Right lobe of liver (tissue), 6 donors: ENCODE measurements around the gene ATP6AP2. TPM values are rescaled to one million over a fixed set of nuclear protein-coding genes. Genes with fewer than 3 reads are reported as not detected.
"Not testable (repeated sequence)": the region's sequence is repeated elsewhere in the genome, so short reads cannot be mapped to it uniquely, and the experiment has no call there.

Source experiments
- ATAC-seq, 4 donors: fragments of 200-7000 bp; cut with Tn5 transposase; one replicate each; pipeline ENCODE4 v1.9.1; 2020; ENCODE audit warnings: mild to moderate bottlenecking in 4 of 4, moderate library complexity in 4 of 4
- DNase-seq, 3 donors: peaks; one replicate each; pipeline ENCODE4 v3.0.0-alpha.2; 2020
- H3K27ac ChIP-seq, 3 donors: fragments of 200-600 bp; one replicate each; pipeline ENCODE4 v1.8.0; 2022
- H3K27me3 ChIP-seq, 2 donors: fragments of 200-600 bp; one replicate each; pipeline ENCODE4 v1.8.0; 2022
- H3K36me3 ChIP-seq, 4 donors: fragments of 200-600 bp; sonication (generic) in 1 of 4; one replicate each; pipeline versions ENCODE4 v1.5.1 to v1.8.0; 2017 to 2022; ENCODE audit warnings: control low read depth in 1 of 4
- H3K4me1 ChIP-seq, 4 donors: fragments of 200-600 bp; sonication (generic) in 1 of 4; one replicate each; pipeline versions ENCODE4 v1.5.1 to v1.8.0; 2017 to 2022; ENCODE audit warnings: control low read depth in 1 of 4
- H3K4me3 ChIP-seq, 3 donors: fragments of 200-600 bp; one replicate each; pipeline ENCODE4 v1.8.0; 2022
- H3K9me3 ChIP-seq, 4 donors: fragments of 200-600 bp; sonication (generic) in 1 of 4; one replicate each; pipeline versions ENCODE4 v1.5.1 to v1.8.0; 2017 to 2022; ENCODE audit warnings: control low read depth in 1 of 4
- CTCF ChIP-seq, 4 donors: fragments of 200-600 bp in 3 of 4; fragments of 450-650 bp in 1 of 4; IDR thresholded peaks; one replicate each; pipeline versions ENCODE4 v1.5.1 to v1.8.0; 2016 to 2022; ENCODE audit warnings: antibody characterized with exemption in 4 of 4, mild to moderate bottlenecking in 2 of 4
- POLR2A ChIP-seq: fragments of 450-650 bp; IDR thresholded peaks from one replicate; pipeline ENCODE4 v1.6.1; 2017; ENCODE audit warnings: antibody characterized with exemption, mild to moderate bottlenecking
- WGBS: methylation state at CpG from one replicate; pipeline ENCODE4 v1.1.6; 2018; ENCODE audit warnings: low coverage, low lambda C conversion rate; ENCODE audit not compliant: insufficient coverage; ENCODE audit errors: missing lambda C conversion rate; 5-methylcytosine and 5-hydroxymethylcytosine counted together
- intact Hi-C, 2 donors: fragments of 100-400 bp; cut with DNase I; formaldehyde crosslinking; loops; one replicate each; pipeline versions ENCODE4 v1.11.2 to v1.14.1; 2022
- total RNA-seq, 6 experiments: library from RNA; depleted of rRNA in 2 of 6; stranded (reverse); fragments of >200 nt in 2 of 6; fragmentation: NEBNext Ultra II Directional in 3 of 6; extraction: Animal tissue kit (Norgen Biotek cat#: 25700) in 3 of 6; gene quantifications; one replicate each; pipeline versions ENCODE4 v1.1.0 to v1.2.4, GENCODE V29; 2016 to 2023
- donor health status: DM: no; HTN: yes; CAD: no.
- donor health status: DM: no; HTN: no; CAD: no.
- donor health status: DM: no; HTN: no; CAD: no.
- donor health status: DM: no; HTN: yes; CAD: no.
- donor health status: DM: no; HTN: yes; CAD: no.

Gene ATP6AP2
- total RNA-seq, 6 experiments from 2014 or later = 44.0 to 63.1 (median 54.0) TPM

- no peaks in the 10 kb centered on the region for H3K27me3 ChIP-seq
- intact Hi-C loops = no loop called here
- no peak overlapping the region for H3K27ac ChIP-seq
- no peaks in the 10 kb centered on the region for H3K9me3 ChIP-seq
- no peak for DNase-seq
- peaks cover 0 to 10% (median 0%) of the 10 kb centered on the region in 4 donors for H3K4me1 ChIP-seq
- H3K36me3 ChIP-seq = no peaks in the 10 kb centered on the region
- ATAC-seq = no peak
- H3K4me3 ChIP-seq = no peak overlapping the region
- 44% methylated on average over 3 of the region's 3 CpGs for WGBS
- no peak for TF ChIP-seq CTCF (IDR thresholded peaks at IDR 0.05)
- no peak for TF ChIP-seq POLR2A
Observed at GRCh38 chrX:40579141-40579540, 1.6 kb upstream of the ATP6AP2 start.

GRCh38 chrX:40579900-40580536, 752 bp upstream of the ATP6AP2 start:
- peak overlapping the region; percentile 61 to 76 (median 71) for H3K4me3 ChIP-seq
- intact Hi-C loops = no loop called here
- DNase-seq = no peak
- WGBS = 16% methylated on average over 12 of the region's 12 CpGs
- peak; percentile 52 to 69 (median 66) for ATAC-seq
- no peaks in the 10 kb centered on the region for H3K9me3 ChIP-seq
- peak overlapping the region; percentile 62 to 83 (median 68) for H3K27ac ChIP-seq
- peaks cover 0 to 10% (median 0%) of the 10 kb centered on the region in 4 donors for H3K4me1 ChIP-seq
- no peaks in the 10 kb centered on the region for H3K36me3 ChIP-seq
- no peak for TF ChIP-seq POLR2A
- no peak for TF ChIP-seq CTCF (IDR thresholded peaks at IDR 0.05)
- no peaks in the 10 kb centered on the region for H3K27me3 ChIP-seq

- H3K27ac ChIP-seq = peak overlapping the region; percentile 34 to 83 (median 80)
- H3K36me3 ChIP-seq = no peaks in the 10 kb centered on the region
- DNase-seq (no peak), ATAC-seq (no peak)
- no peaks in the 10 kb centered on the region for H3K9me3 ChIP-seq
- H3K4me3 ChIP-seq = peak overlapping the region; percentile 61 to 76 (median 71)
- intact Hi-C loops = no loop called here
- TF ChIP-seq CTCF (IDR thresholded peaks at IDR 0.05) (no peak), POLR2A (no peak)
- H3K27me3 ChIP-seq = no peaks in the 10 kb centered on the region
- H3K4me1 ChIP-seq = peaks cover 0 to 10% (median 0%) of the 10 kb centered on the region in 4 donors
- 22% methylated on average over 8 of the region's 15 CpGs for WGBS
Observed at GRCh38 chrX:40581336-40581920, 658 bp downstream of the ATP6AP2 start.

- intact Hi-C loops = not testable (repeated sequence)
Observed at GRCh38 chrX:40582178-40582577, 1.4 kb downstream of the ATP6AP2 start.

GRCh38 chrX:40582811-40583210, 2.0 kb downstream of the ATP6AP2 start:
- H3K27ac ChIP-seq = no peak overlapping the region
- 64% methylated on average over 2 of the region's 2 CpGs for WGBS
- TF ChIP-seq CTCF (IDR thresholded peaks at IDR 0.05) (no peak), POLR2A (no peak)
- intact Hi-C loops = no loop called here
- DNase-seq (no peak), ATAC-seq (no peak)
- peaks cover 0 to 10% (median 0%) of the 10 kb centered on the region in 4 donors for H3K4me1 ChIP-seq
- no peaks in the 10 kb centered on the region for H3K9me3 ChIP-seq
- H3K36me3 ChIP-seq = no peaks in the 10 kb centered on the region
- H3K27me3 ChIP-seq = no peaks in the 10 kb centered on the region
- H3K4me3 ChIP-seq = no peak overlapping the region

More at GRCh38 chrX:40582178-40582577, 1.4 kb downstream of the ATP6AP2 start:
- not testable (repeated sequence) for H3K4me1 ChIP-seq, H3K9me3 ChIP-seq, DNase-seq, H3K27me3 ChIP-seq, ATAC-seq, H3K36me3 ChIP-seq, H3K27ac ChIP-seq
- WGBS = 88% methylated on average over 12 of the region's 13 CpGs
- peak overlapping the region in 1 of 3 donors; percentile 76 for H3K4me3 ChIP-seq

DNA sequence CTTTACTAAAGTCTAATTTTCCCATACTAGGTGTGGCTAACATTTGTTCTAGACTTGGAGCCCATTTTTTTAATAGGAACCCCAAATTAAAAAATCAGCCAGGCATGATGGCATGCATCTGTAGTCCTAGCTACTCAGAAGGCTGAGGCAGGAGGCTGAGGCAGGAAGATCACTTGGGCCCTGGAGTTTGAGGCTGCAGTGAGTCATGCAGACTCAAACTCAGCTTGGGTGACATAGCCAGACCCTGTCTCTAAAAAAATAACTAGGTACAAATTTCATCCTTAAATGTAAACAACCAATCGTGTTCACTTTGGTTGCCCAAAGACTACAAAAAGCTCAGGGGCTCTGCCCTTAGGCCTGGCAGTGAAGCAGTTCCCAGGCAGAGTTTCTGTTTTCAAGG, 6.9 kb downstream of the ATP6AP2 start:
- H3K27me3 ChIP-seq, H3K27ac ChIP-seq, H3K4me1 ChIP-seq, H3K9me3 ChIP-seq, intact Hi-C loops, H3K4me3 ChIP-seq, DNase-seq, H3K36me3 ChIP-seq: not testable (repeated sequence)
- 33% methylated on average over 1 of the region's 1 CpG for WGBS
- peak in 1 of 4 donors; percentile 33 for ATAC-seq

GRCh38 chrX:40589616-40590321, 9.0 kb downstream of the ATP6AP2 start:
- WGBS = 79% methylated on average over 4 of the region's 6 CpGs
- DNase-seq, H3K27me3 ChIP-seq, intact Hi-C loops, ATAC-seq, H3K36me3 ChIP-seq, H3K9me3 ChIP-seq, H3K4me3 ChIP-seq, H3K27ac ChIP-seq, H3K4me1 ChIP-seq: not testable (repeated sequence)
